ENCODE results near the gene LUZP2.

DNA sequence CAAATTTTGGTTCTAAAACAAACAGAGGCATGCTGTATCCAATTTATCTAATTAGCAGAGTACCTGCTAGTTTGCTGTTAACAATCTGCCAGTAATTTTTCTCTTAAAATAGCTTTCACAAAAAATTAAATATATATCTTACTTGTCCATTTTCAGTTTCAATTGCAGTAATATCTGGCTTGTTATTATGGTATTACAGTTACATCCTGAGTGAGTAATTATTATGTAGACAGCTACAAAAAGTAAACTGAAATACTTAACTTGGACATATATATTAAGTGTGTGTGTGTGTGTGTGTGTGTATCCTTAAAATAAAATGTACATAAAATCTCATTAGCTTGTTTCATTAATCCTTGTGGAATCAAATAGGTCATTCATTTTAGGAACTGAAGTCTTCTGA, 148.7 kb downstream of the LUZP2 start:
- no peak for TF ChIP-seq CTCF (IDR thresholded peaks at IDR 0.05)
- TF ChIP-seq POLR2A (IDR thresholded peaks at IDR 0.05): no peak
